Astrocyte (in vitro differentiated cells and primary cell): ENCODE data around the gene IQCK. TPM values are rescaled to one million over a fixed set of nuclear protein-coding genes. Genes with fewer than 3 reads are reported as not detected.

Source experiments
- DNase-seq: peaks from one replicate; pipeline ENCODE4 v3.0.0-alpha.2; 2010; ENCODE audit warnings: low read depth
- FAIRE-seq: peaks from 2 replicates; lab custom pipeline; 2011; peaks lifted over from hg19 to GRCh38; lab: Jason Lieb, UNC
- H2AFZ ChIP-seq: 2 replicates; pipeline ENCODE4 v1.6.0; 2012; ENCODE audit warnings: low read depth, low read length, inconsistent platforms
- H3K27ac ChIP-seq: 2 replicates; pipeline ENCODE4 v1.5.1; 2011; ENCODE audit warnings: low read depth, low read length, inconsistent platforms
- H3K27me3 ChIP-seq: 2 replicates; pipeline ENCODE4 v1.6.0; 2011; ENCODE audit warnings: low read length, inconsistent platforms; ENCODE audit not compliant: insufficient read depth
- H3K36me3 ChIP-seq: 2 replicates; pipeline ENCODE4 v1.5.1; 2011; ENCODE audit warnings: low read length, inconsistent platforms; ENCODE audit not compliant: insufficient read depth
- H3K4me1 ChIP-seq: 2 replicates; pipeline ENCODE4 v1.5.1; 2011; ENCODE audit warnings: low read length, inconsistent platforms; ENCODE audit not compliant: insufficient read depth
- H3K4me2 ChIP-seq: 2 replicates; pipeline ENCODE4 v1.6.0; 2012; ENCODE audit warnings: low read length, inconsistent platforms
- H3K4me3 ChIP-seq: 2 replicates; pipeline ENCODE4 v1.5.1; 2011; ENCODE audit warnings: low read depth, mild to moderate bottlenecking, low read length, inconsistent platforms; ENCODE audit not compliant: insufficient read depth
- H3K79me2 ChIP-seq: 2 replicates; pipeline ENCODE4 v1.6.0; 2012; ENCODE audit warnings: mild to moderate bottlenecking, low read length, inconsistent platforms; ENCODE audit not compliant: insufficient read depth
- H3K9ac ChIP-seq: 2 replicates; pipeline ENCODE4 v1.6.0; 2012; ENCODE audit warnings: mild to moderate bottlenecking, low read length, inconsistent platforms
- H3K9me3 ChIP-seq: 2 replicates; pipeline ENCODE4 v1.5.1; 2012; ENCODE audit warnings: low read depth, mild to moderate bottlenecking, low read length, inconsistent platforms; ENCODE audit not compliant: insufficient read depth
- H4K20me1 ChIP-seq: 2 replicates; pipeline ENCODE4 v1.6.0; 2012; ENCODE audit warnings: low read length, inconsistent platforms; ENCODE audit not compliant: insufficient read depth
- H3K27ac Mint-ChIP-seq: one replicate; pipeline ENCODE4 v1.8.0; 2021; ENCODE audit warnings: mild to moderate bottlenecking, mixed read lengths; ENCODE audit not compliant: unreplicated experiment
- H3K27me3 Mint-ChIP-seq: one replicate; pipeline ENCODE4 v1.8.0; 2021; ENCODE audit warnings: low read depth, mixed read lengths; ENCODE audit not compliant: unreplicated experiment
- H3K36me3 Mint-ChIP-seq: one replicate; pipeline ENCODE4 v1.8.0; 2021; ENCODE audit warnings: low read depth, mixed read lengths; ENCODE audit not compliant: unreplicated experiment
- H3K4me1 Mint-ChIP-seq: one replicate; pipeline ENCODE4 v1.8.0; 2021; ENCODE audit warnings: low read depth, mixed read lengths; ENCODE audit not compliant: unreplicated experiment
- H3K4me3 Mint-ChIP-seq: one replicate; pipeline ENCODE4 v1.8.0; 2021; ENCODE audit warnings: mild to moderate bottlenecking, moderate library complexity, mixed read lengths; ENCODE audit not compliant: unreplicated experiment
- H3K9me3 Mint-ChIP-seq: one replicate; pipeline ENCODE4 v1.8.0; 2021; ENCODE audit warnings: mild to moderate bottlenecking, mixed read lengths; ENCODE audit not compliant: unreplicated experiment
- CTCF ChIP-seq: IDR thresholded peaks from 2 replicates; pipeline ENCODE4 v1.5.1; 2011; ENCODE audit warnings: low read depth, mild to moderate bottlenecking, inconsistent platforms, low read length, moderate library complexity; ENCODE audit not compliant: insufficient read depth
- EZH2 ChIP-seq: IDR thresholded peaks from 2 replicates; pipeline ENCODE4 v1.6.1; 2012; ENCODE audit warnings: mild to moderate bottlenecking, low read length, inconsistent platforms; ENCODE audit not compliant: insufficient read depth
- total RNA-seq: library from RNA; stranded (reverse); gene quantifications from 2 replicates; pipeline ENCODE4 v1.2.1, GENCODE V29; 2021

Gene IQCK
- total RNA-seq, 1 donor from 2014 or later: 5.9 TPM

DNA sequence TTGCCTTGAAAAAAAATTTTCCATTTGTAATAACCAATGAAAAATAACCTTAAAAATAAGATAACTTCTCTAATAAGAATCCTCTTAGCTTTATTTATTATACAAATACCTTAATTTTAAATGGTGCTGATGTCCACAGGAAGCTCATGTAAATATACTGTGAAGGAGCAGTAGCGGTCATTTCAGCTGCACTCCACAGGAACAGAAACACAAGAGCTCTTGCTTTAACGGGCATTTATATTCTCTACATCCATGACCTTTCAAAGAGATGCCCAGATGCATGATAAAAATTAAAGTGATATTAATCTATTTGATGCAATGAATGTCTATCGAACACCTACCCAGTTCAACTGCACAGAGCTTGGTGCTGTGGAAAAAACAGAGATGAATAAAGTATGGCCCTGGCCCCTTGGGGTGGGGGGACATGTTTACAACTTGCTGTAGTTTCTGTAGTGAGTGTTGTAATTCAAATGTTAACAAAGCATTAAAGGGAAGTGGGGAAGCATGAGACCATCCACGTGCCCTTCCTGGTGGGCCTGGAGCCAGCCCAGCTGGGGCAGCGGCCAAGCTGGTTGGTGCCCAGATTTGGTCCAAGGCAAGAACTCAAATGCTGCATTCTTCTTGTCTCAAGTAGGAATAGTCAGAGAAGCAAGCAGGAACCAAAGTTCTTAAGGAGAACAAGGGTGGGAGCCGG, 47.9 kb downstream of the IQCK start:
- no peak for FAIRE-seq
- no peak overlapping the region for H3K4me3 Mint-ChIP-seq

DNA sequence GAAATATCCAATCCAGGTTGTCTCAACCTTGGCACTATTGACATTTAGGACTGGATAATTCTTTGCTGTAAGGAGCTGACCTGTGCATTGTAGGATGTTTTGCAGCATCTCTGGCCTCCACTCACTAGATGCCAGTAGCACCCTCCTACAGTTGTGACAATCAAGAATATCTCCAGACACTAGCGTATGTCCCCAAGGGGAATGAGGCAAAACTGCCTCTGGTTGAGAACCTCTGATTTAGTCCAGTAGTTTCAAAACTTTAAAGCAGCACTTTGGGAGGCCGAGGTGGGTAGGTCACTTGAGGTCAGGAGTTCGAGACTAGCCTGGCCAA, 48.4 kb downstream of the IQCK start:
- no peak overlapping the region for H3K9ac ChIP-seq
- no peak for FAIRE-seq
- no peaks in the 10 kb centered on the region for H3K79me2 ChIP-seq
- Mint-ChIP-seq H3K4me1 (no peaks in the 10 kb centered on the region), H3K27ac (no peak overlapping the region), H3K9me3 (peaks cover 12% of the 10 kb centered on the region), H3K4me3 (no peak overlapping the region), H3K36me3 (peaks cover 10% of the 10 kb centered on the region), H3K27me3 (no peaks in the 10 kb centered on the region)
- H3K27ac ChIP-seq: no peak overlapping the region
- H3K4me3 ChIP-seq: no peak overlapping the region
- H2AFZ ChIP-seq: no peak overlapping the region
- no peak for DNase-seq
- no peaks in the 10 kb centered on the region for H4K20me1 ChIP-seq
- TF ChIP-seq EZH2 (no peak), CTCF (no peak)
- H3K36me3 ChIP-seq: no peaks in the 10 kb centered on the region
- H3K4me1 ChIP-seq: no peaks in the 10 kb centered on the region
- H3K9me3 ChIP-seq: peaks cover 2% of the 10 kb centered on the region
- no peaks in the 10 kb centered on the region for H3K27me3 ChIP-seq
- H3K4me2 ChIP-seq: no peak overlapping the region

More for the DNA sequence above, 47.9 kb downstream of the IQCK start:
- H2AFZ ChIP-seq: no peak overlapping the region
- peaks cover 12% of the 10 kb centered on the region for H3K9me3 Mint-ChIP-seq
- H4K20me1 ChIP-seq: no peaks in the 10 kb centered on the region
- no peaks in the 10 kb centered on the region for H3K27me3 ChIP-seq
- DNase-seq: no peak
- H3K27ac Mint-ChIP-seq: no peak overlapping the region
- H3K79me2 ChIP-seq: no peaks in the 10 kb centered on the region
- no peak overlapping the region for H3K4me2 ChIP-seq
- peaks cover 2% of the 10 kb centered on the region for H3K9me3 ChIP-seq
- no peak overlapping the region for H3K4me3 ChIP-seq
- no peak for TF ChIP-seq EZH2
- no peak for TF ChIP-seq CTCF
- peaks cover 10% of the 10 kb centered on the region for H3K36me3 Mint-ChIP-seq
- H3K4me1 Mint-ChIP-seq: no peaks in the 10 kb centered on the region
- no peaks in the 10 kb centered on the region for H3K27me3 Mint-ChIP-seq
- H3K36me3 ChIP-seq: no peaks in the 10 kb centered on the region
- no peak overlapping the region for H3K27ac ChIP-seq
- no peaks in the 10 kb centered on the region for H3K4me1 ChIP-seq
- no peak overlapping the region for H3K9ac ChIP-seq

DNA sequence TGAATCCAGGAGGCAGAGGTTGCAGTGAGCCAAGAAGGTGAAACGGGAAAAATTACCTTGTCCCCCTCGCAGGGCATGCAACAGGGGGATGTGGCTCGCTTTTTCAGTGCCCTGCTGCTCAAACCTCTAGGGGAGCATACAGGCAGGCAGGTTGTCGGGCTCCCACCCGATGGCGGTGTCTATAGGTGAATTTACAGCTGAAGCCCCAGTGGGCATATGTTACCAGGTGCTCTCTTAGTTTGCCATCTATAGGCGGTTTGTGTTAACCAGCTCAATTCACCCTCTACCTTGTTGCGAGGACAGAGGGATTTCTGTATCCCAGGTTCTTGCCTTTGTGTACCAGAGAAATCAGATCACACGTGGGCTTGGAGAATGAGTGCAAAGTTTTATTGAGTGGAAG, 48.9 kb downstream of the IQCK start:
- DNase-seq: no peak
- TF ChIP-seq CTCF (no peak), EZH2 (no peak)

More for the DNA sequence above, 48.9 kb downstream of the IQCK start:
- H3K27ac ChIP-seq: no peak overlapping the region
- H3K4me3 Mint-ChIP-seq: no peak overlapping the region
- H3K9ac ChIP-seq: no peak overlapping the region
- no peaks in the 10 kb centered on the region for H3K4me1 ChIP-seq
- H3K27me3 Mint-ChIP-seq: no peaks in the 10 kb centered on the region
- FAIRE-seq: no peak
- no peaks in the 10 kb centered on the region for H3K79me2 ChIP-seq
- peaks cover 10% of the 10 kb centered on the region for H3K36me3 Mint-ChIP-seq
- H3K9me3 Mint-ChIP-seq: peaks cover 12% of the 10 kb centered on the region
- H3K4me1 Mint-ChIP-seq: no peaks in the 10 kb centered on the region
- H3K27ac Mint-ChIP-seq: no peak overlapping the region
- no peaks in the 10 kb centered on the region for H3K36me3 ChIP-seq
- no peaks in the 10 kb centered on the region for H4K20me1 ChIP-seq
- no peak overlapping the region for H3K4me3 ChIP-seq
- no peak overlapping the region for H2AFZ ChIP-seq
- H3K9me3 ChIP-seq: peaks cover 2% of the 10 kb centered on the region
- H3K4me2 ChIP-seq: no peak overlapping the region
- no peaks in the 10 kb centered on the region for H3K27me3 ChIP-seq
